ENCODE results near the gene RNU4-1. TPM values are rescaled to one million over a fixed set of nuclear protein-coding genes. Genes with fewer than 3 reads are reported as not detected.
"Not testable (repeated sequence)": the region's sequence is repeated elsewhere in the genome, so short reads cannot be mapped to it uniquely, and the experiment has no call there.

RNU4-1 gene
- total and polyA plus RNA-seq, 11 donors, result 376 to 4,299 (median 1,541) TPM; not detected in 4

DNA sequence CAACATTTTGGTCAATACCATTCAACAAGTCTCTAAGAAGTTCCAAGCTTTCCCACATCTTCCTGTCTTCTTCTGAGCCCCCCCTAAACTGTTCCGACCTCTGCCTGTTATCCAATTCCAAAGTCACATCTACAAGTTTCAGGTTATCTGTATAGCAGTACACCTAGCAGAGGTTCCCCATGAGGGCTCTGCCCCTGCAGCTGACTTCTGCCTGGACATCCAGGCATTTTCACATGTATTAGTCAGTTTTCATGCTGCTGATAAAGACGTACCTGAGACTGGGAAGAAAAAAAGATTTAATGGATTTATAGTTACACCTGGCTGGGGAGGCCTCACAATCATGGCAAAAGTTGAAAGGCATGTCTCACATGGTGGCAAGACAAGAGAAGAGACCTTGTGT, 44.7 kb upstream of the RNU4-1 start:
- no peaks in the 10 kb centered on the region for H3K27me3 ChIP-seq
- DNase-seq, result no peak
- H3K36me3 ChIP-seq, result no peaks in the 10 kb centered on the region
- H3K9me3 ChIP-seq, result no peaks in the 10 kb centered on the region
- no peak for ATAC-seq
- 83 to 93% (median 88%) methylated on average over 2 of the region's 2 CpGs for WGBS, 4 donors
- no peak overlapping the region for H3K27ac ChIP-seq
- intact Hi-C loops (cut with DNase I), result no loop called here
- H3K4me1 ChIP-seq, result no peaks in the 10 kb centered on the region
- H3K4me3 ChIP-seq, result no peak overlapping the region
- no peak for TF ChIP-seq POLR2A (IDR thresholded peaks at IDR 0.05)
- TF ChIP-seq, protein P1, sequence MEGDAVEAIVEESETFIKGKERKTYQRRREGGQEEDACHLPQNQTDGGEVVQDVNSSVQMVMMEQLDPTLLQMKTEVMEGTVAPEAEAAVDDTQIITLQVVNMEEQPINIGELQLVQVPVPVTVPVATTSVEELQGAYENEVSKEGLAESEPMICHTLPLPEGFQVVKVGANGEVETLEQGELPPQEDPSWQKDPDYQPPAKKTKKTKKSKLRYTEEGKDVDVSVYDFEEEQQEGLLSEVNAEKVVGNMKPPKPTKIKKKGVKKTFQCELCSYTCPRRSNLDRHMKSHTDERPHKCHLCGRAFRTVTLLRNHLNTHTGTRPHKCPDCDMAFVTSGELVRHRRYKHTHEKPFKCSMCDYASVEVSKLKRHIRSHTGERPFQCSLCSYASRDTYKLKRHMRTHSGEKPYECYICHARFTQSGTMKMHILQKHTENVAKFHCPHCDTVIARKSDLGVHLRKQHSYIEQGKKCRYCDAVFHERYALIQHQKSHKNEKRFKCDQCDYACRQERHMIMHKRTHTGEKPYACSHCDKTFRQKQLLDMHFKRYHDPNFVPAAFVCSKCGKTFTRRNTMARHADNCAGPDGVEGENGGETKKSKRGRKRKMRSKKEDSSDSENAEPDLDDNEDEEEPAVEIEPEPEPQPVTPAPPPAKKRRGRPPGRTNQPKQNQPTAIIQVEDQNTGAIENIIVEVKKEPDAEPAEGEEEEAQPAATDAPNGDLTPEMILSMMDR (IDR thresholded peaks at IDR 0.05), result no peak

DNA sequence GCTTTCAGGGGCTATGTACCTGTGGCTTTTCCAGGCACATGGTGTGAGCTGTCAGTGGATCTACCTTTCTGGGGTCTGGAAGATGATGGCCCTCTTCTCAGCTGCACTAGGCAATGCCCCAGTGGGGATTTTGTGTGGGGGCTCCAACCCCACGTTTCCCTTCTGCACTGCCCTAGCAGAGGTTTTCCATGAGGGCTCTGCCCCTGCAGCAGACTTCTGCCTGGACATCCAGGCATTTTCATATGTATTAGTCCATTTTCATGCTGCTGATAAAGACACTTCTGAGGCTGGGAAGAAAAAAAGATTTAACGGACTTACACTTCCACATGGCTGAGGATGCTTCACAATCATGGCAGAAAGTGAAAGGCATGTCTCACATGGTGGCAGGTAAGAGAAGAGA, 43.4 kb upstream of the RNU4-1 start:
- WGBS, 4 donors, result 88 to 94% (median 90%) methylated on average over 2 of the region's 2 CpGs
- ATAC-seq; H3K4me1 ChIP-seq; intact Hi-C loops (cut with DNase I); H3K4me3 ChIP-seq; H3K36me3 ChIP-seq; H3K27ac ChIP-seq; H3K27me3 ChIP-seq; H3K9me3 ChIP-seq: not testable (repeated sequence)
- peak in 1 of 5 donors; percentile 13 for DNase-seq

DNA sequence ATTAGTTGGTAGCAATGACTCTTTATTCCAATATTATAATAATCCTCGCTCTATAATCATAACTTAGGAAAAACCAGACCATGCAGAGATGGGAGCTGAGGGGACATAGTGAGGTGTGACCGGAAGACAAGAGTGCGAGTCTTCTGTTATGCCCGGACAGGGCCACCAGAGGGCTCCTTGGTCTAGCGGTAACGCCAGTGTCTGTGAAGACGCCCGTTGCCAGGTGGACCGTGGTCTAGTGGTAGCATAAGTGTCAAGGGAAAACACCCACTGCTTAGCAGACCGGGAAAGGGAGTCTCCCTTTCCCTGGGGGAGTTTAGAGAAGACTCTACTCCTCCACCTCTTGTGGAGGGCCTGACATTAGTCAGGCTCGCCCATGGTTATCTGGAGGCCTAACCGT, 42.4 kb upstream of the RNU4-1 start:
- H3K4me1 ChIP-seq; ATAC-seq; H3K27me3 ChIP-seq; H3K4me3 ChIP-seq; H3K36me3 ChIP-seq; intact Hi-C loops (cut with DNase I); H3K9me3 ChIP-seq; H3K27ac ChIP-seq: not testable (repeated sequence)
- TF ChIP-seq, protein P1 (IDR thresholded peaks at IDR 0.05), result peak; percentile 35 to 72 (median 57)
- peak in 4 of 5 donors; percentile 39 to 66 (median 56) for DNase-seq
- 17 to 22% (median 18%) methylated on average over 12 of the region's 12 CpGs for WGBS, 4 donors

DNA sequence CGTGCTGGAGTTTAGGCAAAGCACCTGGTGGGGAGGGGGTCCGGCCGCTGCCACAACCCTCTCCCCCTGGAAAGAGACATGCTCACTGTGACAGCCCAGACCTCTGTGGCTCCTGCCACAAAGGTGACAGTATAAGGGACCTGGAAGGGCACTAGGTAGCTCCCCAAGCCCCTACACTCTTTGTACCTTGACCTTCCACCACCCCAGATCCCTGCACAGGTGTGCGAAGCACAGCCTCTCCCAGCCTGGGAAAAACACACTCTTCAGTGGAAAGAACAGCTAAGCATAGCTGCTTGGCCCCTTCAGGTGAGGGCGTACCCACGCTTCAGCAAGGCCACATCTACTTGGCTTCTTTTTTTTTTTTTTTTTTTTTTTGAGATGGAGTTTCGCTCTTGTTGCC, 39.5 kb upstream of the RNU4-1 start:
- no peak for TF ChIP-seq POLR2A (IDR thresholded peaks at IDR 0.05)
- TF ChIP-seq, protein P1 (IDR thresholded peaks at IDR 0.05), result no peak
- WGBS, 4 donors, result 83 to 89% (median 85%) methylated on average over 7 of the region's 7 CpGs
- DNase-seq, result no peak

DNA sequence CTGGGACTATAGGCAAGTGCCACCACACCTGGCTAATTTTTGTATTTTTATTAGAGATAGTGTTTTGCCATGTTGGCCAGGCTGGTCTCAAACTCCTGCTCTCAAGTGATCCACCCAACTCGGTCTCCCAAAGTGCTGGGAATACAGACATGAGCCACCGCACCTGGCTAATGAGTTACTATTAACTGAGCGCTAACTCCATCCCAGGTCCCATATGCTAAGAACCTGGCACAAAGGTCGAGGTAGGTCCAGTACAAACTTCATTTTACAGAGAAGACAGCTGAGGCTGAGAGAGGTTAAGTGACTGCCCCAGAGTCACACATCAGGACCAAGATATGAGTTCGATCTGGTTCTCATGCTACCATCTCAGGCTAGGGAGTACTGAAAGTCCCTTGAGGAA, 39.0 kb upstream of the RNU4-1 start:
- WGBS, 4 donors, result 73 to 85% (median 81%) methylated on average over 5 of the region's 5 CpGs
- Histone ChIP-seq H3K27me3 (no peaks in the 10 kb centered on the region), H3K27ac (no peak overlapping the region), H3K36me3 (no peaks in the 10 kb centered on the region), H3K9me3 (no peaks in the 10 kb centered on the region), H3K4me3 (no peak overlapping the region), H3K4me1 (no peaks in the 10 kb centered on the region)
- intact Hi-C loops (cut with DNase I), result no loop called here
- ATAC-seq (no peak), DNase-seq (no peak)
- TF ChIP-seq, protein P1 (IDR thresholded peaks at IDR 0.05), result no peak
- TF ChIP-seq POLR2A (IDR thresholded peaks at IDR 0.05), result no peak

More for the DNA sequence above, 39.5 kb upstream of the RNU4-1 start:
- no peak overlapping the region for H3K27ac ChIP-seq
- intact Hi-C loops (cut with DNase I), result no loop called here
- no peaks in the 10 kb centered on the region for H3K36me3 ChIP-seq
- no peak overlapping the region for H3K4me3 ChIP-seq
- no peak for ATAC-seq
- no peaks in the 10 kb centered on the region for H3K27me3 ChIP-seq
- no peaks in the 10 kb centered on the region for H3K9me3 ChIP-seq
- no peaks in the 10 kb centered on the region for H3K4me1 ChIP-seq
